Left ventricle myocardium inferior (tissue), 1 donor: ENCODE results near the gene VSIG4. TPM values are rescaled to one million over a fixed set of nuclear protein-coding genes. Genes with fewer than 3 reads are reported as not detected.

Experiments used
- DNase-seq: peaks from one replicate; pipeline ENCODE4 v3.0.0-alpha.2; 2020
- H3K27ac ChIP-seq: fragments of 200-600 bp; replicated peaks from 2 replicates; pipeline ENCODE4 v1.8.0; 2021
- H3K27me3 ChIP-seq: fragments of 200-600 bp; 2 replicates; pipeline ENCODE4 v1.8.0; 2021; ENCODE audit warnings: low read depth
- H3K36me3 ChIP-seq: fragments of 200-600 bp; 2 replicates; pipeline ENCODE4 v1.8.0; 2021
- H3K4me1 ChIP-seq: fragments of 200-600 bp; 2 replicates; pipeline ENCODE4 v1.8.0; 2021
- H3K4me3 ChIP-seq: fragments of 200-600 bp; 2 replicates; pipeline ENCODE4 v1.8.0; 2021; ENCODE audit warnings: mild to moderate bottlenecking, moderate library complexity
- H3K9me3 ChIP-seq: fragments of 200-600 bp; replicated peaks from 2 replicates; pipeline ENCODE4 v1.8.0; 2021
- CTCF ChIP-seq: fragments of 200-600 bp; IDR thresholded peaks from 2 replicates; pipeline ENCODE4 v1.8.0; 2021; ENCODE audit warnings: antibody characterized with exemption, mild to moderate bottlenecking, borderline replicate concordance
- intact Hi-C: fragments of 100-400 bp; cut with micrococcal nuclease; formaldehyde crosslinking; loops from one replicate; pipeline ENCODE4 v1.11.0; 2022
- total RNA-seq: library from RNA; stranded (reverse); fragmentation: NEBNext Ultra II Directional; extraction: Animal tissue kit (Norgen Biotek cat#: 25700); gene quantifications from one replicate; pipeline ENCODE4 v1.2.1, GENCODE V29; 2021
- donor health status: DM: no; HTN: yes; CAD: no; lungs with severe emphysema.

VSIG4 gene
- total RNA-seq, 1 donor from 2014 or later = 41.7 TPM

- Histone ChIP-seq H3K9me3 (no peaks in the 10 kb centered on the region), H3K27me3 (no peaks in the 10 kb centered on the region), H3K27ac (no peak overlapping the region), H3K36me3 (no peaks in the 10 kb centered on the region), H3K4me3 (no peak overlapping the region), H3K4me1 (no peaks in the 10 kb centered on the region)
- no peak for TF ChIP-seq CTCF
- DNase-seq = no peak
- intact Hi-C loops = no loop called here
Observed at GRCh38 chrX:66023385-66024091, 16.3 kb downstream of the VSIG4 start.

- intact Hi-C loops = no loop called here
- Histone ChIP-seq H3K9me3 (no peaks in the 10 kb centered on the region), H3K4me1 (no peaks in the 10 kb centered on the region), H3K27me3 (no peaks in the 10 kb centered on the region), H3K36me3 (no peaks in the 10 kb centered on the region), H3K27ac (no peak overlapping the region), H3K4me3 (no peak overlapping the region)
- DNase-seq = no peak
- no peak for TF ChIP-seq CTCF
Observed at GRCh38 chrX:66022632-66023384, 17.1 kb downstream of the VSIG4 start.

GRCh38 chrX:66021765-66022631 lies 17.9 kb downstream of the VSIG4 start:
- Histone ChIP-seq H3K27me3 (no peaks in the 10 kb centered on the region), H3K27ac (no peak overlapping the region), H3K9me3 (no peaks in the 10 kb centered on the region), H3K4me1 (no peaks in the 10 kb centered on the region), H3K36me3 (no peaks in the 10 kb centered on the region), H3K4me3 (no peak overlapping the region)
- no peak for DNase-seq
- no peak for TF ChIP-seq CTCF
- intact Hi-C loops = no loop called here

- Histone ChIP-seq H3K27me3 (no peaks in the 10 kb centered on the region), H3K4me1 (no peaks in the 10 kb centered on the region), H3K36me3 (no peaks in the 10 kb centered on the region), H3K4me3 (no peak overlapping the region), H3K27ac (no peak overlapping the region), H3K9me3 (no peaks in the 10 kb centered on the region)
- TF ChIP-seq CTCF = no peak
- no peak for DNase-seq
- intact Hi-C loops = no loop called here
Observed at GRCh38 chrX:66021401-66021764, 18.5 kb downstream of the VSIG4 start.

- no peaks in the 10 kb centered on the region for H3K36me3 ChIP-seq
- no peak overlapping the region for H3K27ac ChIP-seq
- no peak overlapping the region for H3K4me3 ChIP-seq
- no peaks in the 10 kb centered on the region for H3K9me3 ChIP-seq
- no peak for TF ChIP-seq CTCF
- intact Hi-C loops = no loop called here
- no peak for DNase-seq
- no peaks in the 10 kb centered on the region for H3K4me1 ChIP-seq
- no peaks in the 10 kb centered on the region for H3K27me3 ChIP-seq
Observed at GRCh38 chrX:66020631-66021334, 19.1 kb downstream of the VSIG4 start.
